Keratinocyte (primary cell): ENCODE data around the gene CXCL1.

ENCODE experiments used
- CTCF ChIP-seq, 3 experiments: IDR thresholded peaks in 1 of 3; conservative IDR thresholded peaks in 1 of 3; optimal IDR thresholded peaks in 1 of 3; 2 replicates in 2 of 3; 3 replicates in 1 of 3; pipeline versions ENCODE3 to v1.5.1; 2011; ENCODE audit warnings: low read length in 3 of 3, mild to moderate bottlenecking in 3 of 3, moderate library complexity in 2 of 3, control low read depth in 1 of 3, inconsistent platforms in 1 of 3; ENCODE audit not compliant: insufficient read depth in 2 of 3; ENCODE audit errors: extremely low read depth in 1 of 3
- EZH2 ChIP-seq: IDR thresholded peaks from one replicate; pipeline ENCODE4 v1.6.1; 2012; ENCODE audit warnings: inconsistent platforms, mild to moderate bottlenecking, low read length, moderate library complexity

- TF ChIP-seq CTCF (optimal IDR thresholded peaks at IDR 0.05 in 1 of 3, IDR thresholded peaks at IDR 0.05 in 1 of 3, conservative IDR thresholded peaks at IDR 0.05 in 1 of 3; ENCODE audit: extremely low read depth in 1 of 3, insufficient read depth in 2 of 3, low read length in 3 of 3) (no peak), EZH2 (no peak)
Observed at GRCh38 chr4:73883306-73883705, 14.1 kb downstream of the CXCL1 start.
